Kidney (tissue), 14 donors: ENCODE measurements around the gene TMBIM4. TPM values are rescaled to one million over a fixed set of nuclear protein-coding genes. Genes with fewer than 3 reads are reported as not detected.
A peak's percentile ranks its signal among the peaks of the same experiment; 100 is the strongest.

ENCODE experiments used
- DNase-seq, 5 donors: peaks; one replicate each; pipeline ENCODE4 v3.0.0-alpha.2; 2013 to 2020
- FAIRE-seq: peaks from 2 replicates; lab custom pipeline; 2012; peaks lifted over from hg19 to GRCh38; lab: Jason Lieb, UNC
- H3K27ac ChIP-seq, 2 donors: one replicate each; pipeline ENCODE4 v1.7.0; 2013; ENCODE audit warnings: low read depth in 2 of 2, low read length in 2 of 2, inconsistent platforms in 1 of 2
- H3K27me3 ChIP-seq: one replicate; pipeline ENCODE4 v1.7.1; 2013; ENCODE audit warnings: low read length, inconsistent platforms; ENCODE audit not compliant: control insufficient read depth, insufficient read depth
- H3K36me3 ChIP-seq, 3 donors: one replicate each; pipeline versions ENCODE4 v1.7.0 to v1.7.1; 2013; ENCODE audit warnings: low read length in 3 of 3, control low read depth in 1 of 3, inconsistent platforms in 1 of 3; ENCODE audit not compliant: insufficient read depth in 3 of 3, control insufficient read depth in 2 of 3
- H3K4me1 ChIP-seq, 3 donors: one replicate each; pipeline versions ENCODE4 v1.7.0 to v1.7.1; 2013; ENCODE audit warnings: low read length in 3 of 3, inconsistent platforms in 1 of 3, low read depth in 1 of 3; ENCODE audit not compliant: control insufficient read depth in 2 of 3, insufficient read depth in 2 of 3
- H3K4me3 ChIP-seq, 3 donors: one replicate each; pipeline versions ENCODE4 v1.7.0 to v1.8.1; 2013; ENCODE audit warnings: low read length in 3 of 3, control low read depth in 1 of 3, inconsistent platforms in 1 of 3
- H3K9ac ChIP-seq, 3 donors: one replicate each; pipeline versions ENCODE4 v1.7.0 to v1.7.1; 2013; ENCODE audit warnings: low read length in 3 of 3, control low read depth in 1 of 3, inconsistent platforms in 1 of 3
- H3K9me3 ChIP-seq, 3 donors: one replicate each; pipeline versions ENCODE4 v1.7.0 to v1.7.1; 2013; ENCODE audit warnings: low read length in 3 of 3, control low read depth in 1 of 3, inconsistent platforms in 1 of 3; ENCODE audit not compliant: control insufficient read depth in 2 of 3, insufficient read depth in 1 of 3
- intact Hi-C: fragments of 100-400 bp; cut with DNase I; formaldehyde crosslinking; loops from one replicate; pipeline ENCODE4 v1.11.1; 2022
- polyA plus RNA-seq: library from polyadenylated mRNA; stranded (reverse); fragments of 350-450 nt; fragmentation: Illumina TruSeq; extraction: RNeasy Lipid Tissue Mini Kit (QIAGEN cat#74804); gene quantifications from one replicate; pipeline ENCODE4 v1.2.3, GENCODE V29; 2014; ENCODE audit warnings: low read depth, low replicate concordance; ENCODE audit not compliant: insufficient read depth
- total RNA-seq: library from RNA; stranded (reverse); fragmentation: NEBNext Ultra II Directional; extraction: Animal tissue kit (Norgen Biotek cat#: 25700); gene quantifications from one replicate; pipeline ENCODE4 v1.2.1, GENCODE V29; 2021
- TF ChIP-seq, protein P1 (sequence below): IDR thresholded peaks from 3 replicates; pipeline ENCODE4 v1.5.1; 2012; ENCODE audit warnings: mild to moderate bottlenecking, moderate library complexity, borderline replicate concordance; ENCODE audit not compliant: insufficient read depth; ENCODE audit errors: extremely low read depth
- donor health status: control.
- donor health status: control.
- donor health status: control.
- donor health status: control.
- donor health status: control.
- donor health status: DM: yes; HTN: yes; CAD: no.
- donor health status: Normal renal cell carcinoma (clear cell type).

The TMBIM4 gene
- total and polyA plus RNA-seq, 2 donors from 2014 or later, result 140 to 179 TPM

DNA sequence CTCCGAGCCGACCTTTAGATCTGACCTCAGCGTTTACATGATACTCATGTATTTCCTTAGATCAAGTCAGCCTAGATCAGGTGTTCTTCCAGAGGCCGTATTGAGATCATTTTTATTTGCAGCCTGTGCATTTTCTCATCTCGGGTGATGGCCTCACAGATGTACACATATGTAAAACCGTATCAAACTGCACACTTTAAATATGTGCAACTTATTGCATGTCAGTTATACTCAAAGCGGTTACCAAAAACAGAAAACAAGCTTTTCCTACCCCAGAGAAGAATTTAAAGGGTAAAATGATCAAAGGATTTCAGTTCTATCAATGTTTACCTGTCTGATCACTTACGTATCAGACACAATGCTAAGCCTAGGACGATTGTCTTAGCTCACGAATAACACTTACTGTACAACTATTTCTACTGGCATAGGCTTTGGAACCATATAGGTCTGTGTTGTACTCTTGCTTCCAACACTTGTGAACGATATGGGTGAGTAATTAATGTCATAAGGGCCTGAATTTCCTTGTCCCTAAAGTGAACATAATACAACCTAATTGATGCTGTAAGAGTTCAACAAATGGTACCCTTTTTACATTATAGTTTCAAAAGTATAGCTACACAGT is 38.6 kb downstream of the TMBIM4 start:
- DNase-seq (peak in 1 of 5 donors; percentile 27), FAIRE-seq (no peak)
- Histone ChIP-seq H3K27ac (peak overlapping the region in 1 of 2 donors; percentile 33), H3K9me3 (no peaks in the 10 kb centered on the region), H3K27me3 (no peaks in the 10 kb centered on the region), H3K4me3 (peak overlapping the region; percentile 96 to 98 (median 97)), H3K36me3 (peaks cover 0 to 6% (median under 1%) of the 10 kb centered on the region in 3 donors), H3K9ac (peak overlapping the region; percentile 72 to 96 (median 72)), H3K4me1 (peaks cover 0 to 5% (median 4%) of the 10 kb centered on the region in 3 donors)
- TF ChIP-seq, protein P1, sequence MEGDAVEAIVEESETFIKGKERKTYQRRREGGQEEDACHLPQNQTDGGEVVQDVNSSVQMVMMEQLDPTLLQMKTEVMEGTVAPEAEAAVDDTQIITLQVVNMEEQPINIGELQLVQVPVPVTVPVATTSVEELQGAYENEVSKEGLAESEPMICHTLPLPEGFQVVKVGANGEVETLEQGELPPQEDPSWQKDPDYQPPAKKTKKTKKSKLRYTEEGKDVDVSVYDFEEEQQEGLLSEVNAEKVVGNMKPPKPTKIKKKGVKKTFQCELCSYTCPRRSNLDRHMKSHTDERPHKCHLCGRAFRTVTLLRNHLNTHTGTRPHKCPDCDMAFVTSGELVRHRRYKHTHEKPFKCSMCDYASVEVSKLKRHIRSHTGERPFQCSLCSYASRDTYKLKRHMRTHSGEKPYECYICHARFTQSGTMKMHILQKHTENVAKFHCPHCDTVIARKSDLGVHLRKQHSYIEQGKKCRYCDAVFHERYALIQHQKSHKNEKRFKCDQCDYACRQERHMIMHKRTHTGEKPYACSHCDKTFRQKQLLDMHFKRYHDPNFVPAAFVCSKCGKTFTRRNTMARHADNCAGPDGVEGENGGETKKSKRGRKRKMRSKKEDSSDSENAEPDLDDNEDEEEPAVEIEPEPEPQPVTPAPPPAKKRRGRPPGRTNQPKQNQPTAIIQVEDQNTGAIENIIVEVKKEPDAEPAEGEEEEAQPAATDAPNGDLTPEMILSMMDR, result no peak
- intact Hi-C loops, result no loop called here

DNA sequence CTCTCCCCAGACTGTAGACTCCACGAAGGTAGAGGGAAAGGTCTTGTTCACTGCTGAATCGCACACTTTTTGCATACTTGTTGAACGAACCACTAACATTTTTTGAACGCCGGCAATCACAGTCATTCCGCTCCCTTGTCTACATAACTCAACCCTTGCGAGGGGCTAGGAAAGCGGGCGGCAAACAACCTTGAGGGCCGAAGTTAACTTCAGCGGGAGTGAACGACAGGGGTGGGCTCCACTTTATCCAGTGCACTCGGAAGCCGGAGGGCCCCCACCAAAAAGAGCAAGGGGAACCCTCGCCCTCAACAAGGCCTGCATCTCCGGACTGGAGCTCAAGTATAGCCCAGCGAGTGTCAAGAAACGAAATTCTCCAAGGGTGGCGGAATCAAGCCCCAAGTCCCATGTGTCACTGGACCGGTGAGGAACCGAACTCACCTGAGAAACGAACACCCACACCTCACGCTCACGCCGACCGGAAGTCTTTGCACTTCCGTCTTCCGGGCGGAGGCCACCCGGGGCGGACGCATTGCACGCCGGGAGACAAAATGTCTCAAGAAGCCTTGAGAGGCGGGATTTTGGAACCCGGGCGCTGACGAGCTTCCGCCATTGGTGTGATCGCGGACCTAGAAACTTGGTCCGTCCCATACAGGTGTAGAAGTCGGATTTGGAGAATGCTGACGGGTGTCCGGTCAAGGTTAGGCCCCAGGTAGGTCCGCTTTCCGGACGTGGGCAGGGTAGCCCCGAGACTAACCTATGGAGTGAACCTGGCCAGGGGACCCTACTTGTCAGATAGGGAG is 39.3 kb downstream of the TMBIM4 start, which contains the start of gene LLPH:
LLPH (minus strand) TSS at position 484 of the 800 bp plus-strand sequence. CDS start 1,644 bp downstream, outside the sequence.
- FAIRE-seq (no peak), DNase-seq (peak; percentile 90 to 98 (median 96))
- Histone ChIP-seq H3K4me3 (peak within 1 kb of the TSS; percentile 96 to 98 (median 97)), H3K36me3 (peaks cover 0 to 6% (median 0%) of the 10 kb centered on the region in 3 donors), H3K9ac (peak within 1 kb of the TSS; percentile 72 to 96 (median 72)), H3K4me1 (peaks cover 0 to 5% (median 4%) of the 10 kb centered on the region in 3 donors), H3K27ac (peak within 1 kb of the TSS in 1 of 2 donors; percentile 33), H3K27me3 (no peaks in the 10 kb centered on the region), H3K9me3 (no peaks in the 10 kb centered on the region)
- TF ChIP-seq, protein P1, result no peak
- intact Hi-C loops, result no loop called here

DNA sequence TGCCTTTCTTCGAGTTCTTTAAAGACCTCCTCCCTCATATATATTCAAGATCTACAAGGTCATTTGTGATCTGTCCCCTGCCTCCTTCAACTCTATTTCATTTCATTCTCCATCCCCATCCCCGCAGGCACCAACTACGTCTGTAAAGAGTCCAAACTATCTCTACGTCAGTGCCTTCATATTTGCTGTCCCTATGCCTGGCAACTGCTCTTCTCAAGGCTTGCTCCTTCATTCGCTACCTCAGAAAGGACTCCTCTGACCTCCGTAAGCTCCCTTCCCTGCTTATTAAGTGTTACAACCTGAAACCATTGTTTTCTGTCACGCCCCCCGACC is 39.9 kb downstream of the TMBIM4 start:
- no peak for FAIRE-seq
- TF ChIP-seq, protein P1, result no peak

More for the DNA sequence above, 39.9 kb downstream of the TMBIM4 start:
- intact Hi-C loops, result no loop called here
- DNase-seq, result peak in 1 of 5 donors; percentile 50
- Histone ChIP-seq H3K9ac (peak overlapping the region; percentile 63 to 96 (median 72)), H3K9me3 (no peaks in the 10 kb centered on the region), H3K4me1 (peaks cover 0 to 5% (median 4%) of the 10 kb centered on the region in 3 donors), H3K36me3 (peaks cover 0 to 9% (median 0%) of the 10 kb centered on the region in 3 donors), H3K4me3 (peak overlapping the region; percentile 96 to 98 (median 97)), H3K27me3 (no peaks in the 10 kb centered on the region), H3K27ac (no peak overlapping the region)
